Measurements from ENCODE around the gene RAPGEF4.

DNA sequence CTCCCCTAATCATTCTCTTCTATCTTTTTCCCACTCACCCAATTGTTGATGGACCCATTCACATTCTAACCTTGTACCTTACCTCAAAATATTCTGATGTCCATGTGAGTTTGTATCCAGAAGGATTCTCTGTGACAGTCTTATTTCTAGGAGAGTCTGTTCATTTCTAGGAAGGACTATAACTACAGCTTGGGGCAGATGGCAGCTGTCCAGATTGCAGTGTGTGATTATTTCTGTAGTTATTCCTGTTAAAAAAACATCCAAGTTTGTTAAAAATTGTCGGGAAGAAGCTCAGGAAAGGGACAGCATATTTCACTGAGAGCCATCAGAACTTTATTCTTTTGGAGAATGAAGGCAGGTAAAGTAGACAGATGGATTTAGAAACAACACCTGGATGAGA lies 142.6 kb downstream of the RAPGEF4 start:
- TF ChIP-seq POLR2AphosphoS5 (IDR thresholded peaks at IDR 0.05; ENCODE audit: low read depth, low read length) = no peak
- no peak for TF ChIP-seq TAF1 (IDR thresholded peaks at IDR 0.05; ENCODE audit: borderline replicate concordance, insufficient read depth, low read length)
- TF ChIP-seq FOXP2 (optimal IDR thresholded peaks at IDR 0.05; ENCODE audit: borderline replicate concordance, extremely low read depth, extremely low read length, insufficient read depth) = no peak
- TF ChIP-seq, protein P1, sequence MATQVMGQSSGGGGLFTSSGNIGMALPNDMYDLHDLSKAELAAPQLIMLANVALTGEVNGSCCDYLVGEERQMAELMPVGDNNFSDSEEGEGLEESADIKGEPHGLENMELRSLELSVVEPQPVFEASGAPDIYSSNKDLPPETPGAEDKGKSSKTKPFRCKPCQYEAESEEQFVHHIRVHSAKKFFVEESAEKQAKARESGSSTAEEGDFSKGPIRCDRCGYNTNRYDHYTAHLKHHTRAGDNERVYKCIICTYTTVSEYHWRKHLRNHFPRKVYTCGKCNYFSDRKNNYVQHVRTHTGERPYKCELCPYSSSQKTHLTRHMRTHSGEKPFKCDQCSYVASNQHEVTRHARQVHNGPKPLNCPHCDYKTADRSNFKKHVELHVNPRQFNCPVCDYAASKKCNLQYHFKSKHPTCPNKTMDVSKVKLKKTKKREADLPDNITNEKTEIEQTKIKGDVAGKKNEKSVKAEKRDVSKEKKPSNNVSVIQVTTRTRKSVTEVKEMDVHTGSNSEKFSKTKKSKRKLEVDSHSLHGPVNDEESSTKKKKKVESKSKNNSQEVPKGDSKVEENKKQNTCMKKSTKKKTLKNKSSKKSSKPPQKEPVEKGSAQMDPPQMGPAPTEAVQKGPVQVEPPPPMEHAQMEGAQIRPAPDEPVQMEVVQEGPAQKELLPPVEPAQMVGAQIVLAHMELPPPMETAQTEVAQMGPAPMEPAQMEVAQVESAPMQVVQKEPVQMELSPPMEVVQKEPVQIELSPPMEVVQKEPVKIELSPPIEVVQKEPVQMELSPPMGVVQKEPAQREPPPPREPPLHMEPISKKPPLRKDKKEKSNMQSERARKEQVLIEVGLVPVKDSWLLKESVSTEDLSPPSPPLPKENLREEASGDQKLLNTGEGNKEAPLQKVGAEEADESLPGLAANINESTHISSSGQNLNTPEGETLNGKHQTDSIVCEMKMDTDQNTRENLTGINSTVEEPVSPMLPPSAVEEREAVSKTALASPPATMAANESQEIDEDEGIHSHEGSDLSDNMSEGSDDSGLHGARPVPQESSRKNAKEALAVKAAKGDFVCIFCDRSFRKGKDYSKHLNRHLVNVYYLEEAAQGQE (IDR thresholded peaks at IDR 0.05; ENCODE audit: insufficient read depth in 1 of 2, low read depth in 2 of 2, low read length in 2 of 2) = no peak
- TF ChIP-seq SIN3A (IDR thresholded peaks at IDR 0.05; ENCODE audit: borderline replicate concordance, insufficient read depth, low read length) = no peak
